Upper lobe of left lung (tissue), 6 donors: ENCODE data around the gene EDA. TPM values are rescaled to one million over a fixed set of nuclear protein-coding genes. Genes with fewer than 3 reads are reported as not detected.

Source experiments
- ATAC-seq, 2 donors: fragments of 200-7000 bp; cut with Tn5 transposase; one replicate each; pipeline ENCODE4 v1.9.1; 2022; ENCODE audit warnings: mild to moderate bottlenecking in 2 of 2, moderate library complexity in 2 of 2; ENCODE audit not compliant: low FRiP score in 2 of 2
- DNase-seq, 2 donors: peaks; one replicate each; pipeline ENCODE4 v3.0.0-alpha.2; 2019 to 2020
- H3K27ac ChIP-seq, 4 donors: fragments of 200-600 bp; sonication (generic); one replicate each; pipeline ENCODE4 v1.5.1; 2016 to 2019
- H3K27me3 ChIP-seq, 4 donors: fragments of 200-600 bp; sonication (generic); one replicate each; pipeline ENCODE4 v1.5.1; 2017 to 2019
- H3K36me3 ChIP-seq, 4 donors: fragments of 200-600 bp; sonication (generic); one replicate each; pipeline ENCODE4 v1.5.1; 2016 to 2019
- H3K4me1 ChIP-seq, 4 donors: fragments of 200-600 bp; sonication (generic); one replicate each; pipeline ENCODE4 v1.5.1; 2018 to 2019
- H3K4me3 ChIP-seq, 4 donors: fragments of 200-600 bp; sonication (generic); one replicate each; pipeline ENCODE4 v1.5.1; 2017 to 2019; ENCODE audit warnings: mild to moderate bottlenecking in 2 of 4, moderate library complexity in 1 of 4
- H3K9me3 ChIP-seq, 4 donors: fragments of 200-600 bp; sonication (generic); one replicate each; pipeline ENCODE4 v1.5.1; 2018 to 2019
- CTCF ChIP-seq, 6 experiments: fragments of 450-650 bp in 4 of 6; fragments of 200-600 bp in 2 of 6; sonication (generic) in 2 of 6; IDR thresholded peaks; one replicate each; pipeline ENCODE4 v1.5.1; 2016 to 2019; ENCODE audit warnings: antibody characterized with exemption in 6 of 6
- EP300 ChIP-seq, 4 donors: sonication (generic); formaldehyde crosslinking; IDR thresholded peaks; one replicate each; pipeline ENCODE4 v1.5.1; 2017; ENCODE audit warnings: antibody characterized with exemption in 4 of 4, control low read depth in 2 of 4
- POLR2A ChIP-seq, 4 donors: fragments of 450-650 bp; IDR thresholded peaks; one replicate each; pipeline ENCODE4 v1.5.1; 2016 to 2017; ENCODE audit warnings: antibody characterized with exemption in 4 of 4, mild to moderate bottlenecking in 2 of 4
- POLR2AphosphoS5 ChIP-seq, 2 donors: sonication (generic); formaldehyde crosslinking; IDR thresholded peaks; one replicate each; pipeline ENCODE4 v1.5.1; 2017; ENCODE audit warnings: antibody characterized with exemption in 2 of 2
- WGBS, 2 donors: methylation state at CpG; one replicate each; pipeline ENCODE4 v1.1.5; 2017 to 2018; 5-methylcytosine and 5-hydroxymethylcytosine counted together
- total RNA-seq, 6 donors: library from RNA; depleted of rRNA in 4 of 6; stranded (reverse); fragments of >200 nt in 4 of 6; gene quantifications; one replicate each; pipeline versions ENCODE4 v1.1.0 to v1.2.1, GENCODE V29; 2016 to 2021
- donor health status: DM: no; HTN: no; CAD: no; lungs with moderate emphysema.
- donor health status: DM: no; HTN: yes; CAD: no; lungs with severe emphysema.

The EDA gene
- total RNA-seq, 6 donors from 2014 or later, result 3.3 to 16.8 (median 5.9) TPM

GRCh38 chrX:70022616-70023015 is 406.7 kb downstream of the EDA start:
- 84 to 93% methylated on average over 2 to 4 of the region's 4 CpGs for WGBS, 2 donors
- no peak for DNase-seq

GRCh38 chrX:70025464-70025863 is 409.6 kb downstream of the EDA start:
- H3K9me3 ChIP-seq, result no peaks in the 10 kb centered on the region
- no peak overlapping the region for H3K4me3 ChIP-seq
- ATAC-seq (no peak), DNase-seq (no peak)
- H3K4me1 ChIP-seq, result no peaks in the 10 kb centered on the region
- H3K36me3 ChIP-seq, result no peaks in the 10 kb centered on the region
- no peaks in the 10 kb centered on the region for H3K27me3 ChIP-seq
- TF ChIP-seq CTCF (IDR thresholded peaks at IDR 0.05) (no peak), POLR2AphosphoS5 (IDR thresholded peaks at IDR 0.05) (no peak), EP300 (IDR thresholded peaks at IDR 0.05) (no peak), POLR2A (IDR thresholded peaks at IDR 0.05) (no peak)
- 0 to 6% methylated on average over 1 of the region's 1 CpG for WGBS, 2 donors
- H3K27ac ChIP-seq, result no peak overlapping the region

More at GRCh38 chrX:70022616-70023015, 406.7 kb downstream of the EDA start:
- no peaks in the 10 kb centered on the region for H3K9me3 ChIP-seq
- no peak overlapping the region for H3K27ac ChIP-seq
- no peaks in the 10 kb centered on the region for H3K27me3 ChIP-seq
- no peaks in the 10 kb centered on the region for H3K36me3 ChIP-seq
- no peak for TF ChIP-seq POLR2AphosphoS5 (IDR thresholded peaks at IDR 0.05)
- no peak for TF ChIP-seq CTCF (IDR thresholded peaks at IDR 0.05)
- no peak for TF ChIP-seq POLR2A (IDR thresholded peaks at IDR 0.05)
- TF ChIP-seq EP300 (IDR thresholded peaks at IDR 0.05), result no peak
- no peak for ATAC-seq
- no peak overlapping the region for H3K4me3 ChIP-seq
- H3K4me1 ChIP-seq, result no peaks in the 10 kb centered on the region

GRCh38 chrX:70026112-70026850 is 410.4 kb downstream of the EDA start:
- WGBS, 2 donors, result 23 to 30% methylated on average over 1 of the region's 1 CpG
- ATAC-seq (no peak), DNase-seq (no peak)
- H3K27ac ChIP-seq, result no peak overlapping the region
- H3K9me3 ChIP-seq, result no peaks in the 10 kb centered on the region
- no peaks in the 10 kb centered on the region for H3K36me3 ChIP-seq
- H3K4me3 ChIP-seq, result no peak overlapping the region
- H3K4me1 ChIP-seq, result no peaks in the 10 kb centered on the region
- H3K27me3 ChIP-seq, result no peaks in the 10 kb centered on the region
- no peak for TF ChIP-seq EP300 (IDR thresholded peaks at IDR 0.05)
- no peak for TF ChIP-seq POLR2AphosphoS5 (IDR thresholded peaks at IDR 0.05)
- TF ChIP-seq CTCF (IDR thresholded peaks at IDR 0.05), result no peak
- TF ChIP-seq POLR2A (IDR thresholded peaks at IDR 0.05), result no peak

- no peak overlapping the region for H3K27ac ChIP-seq
- no peak for DNase-seq
- no peaks in the 10 kb centered on the region for H3K27me3 ChIP-seq
- no peaks in the 10 kb centered on the region for H3K9me3 ChIP-seq
- TF ChIP-seq CTCF (IDR thresholded peaks at IDR 0.05) (no peak), POLR2A (IDR thresholded peaks at IDR 0.05) (no peak), EP300 (IDR thresholded peaks at IDR 0.05) (no peak), POLR2AphosphoS5 (IDR thresholded peaks at IDR 0.05) (no peak)
- 60 to 63% methylated on average over 4 of the region's 4 CpGs for WGBS, 2 donors
- no peak for ATAC-seq
- no peaks in the 10 kb centered on the region for H3K36me3 ChIP-seq
- H3K4me1 ChIP-seq, result no peaks in the 10 kb centered on the region
- no peak overlapping the region for H3K4me3 ChIP-seq
Measured at GRCh38 chrX:70026851-70027200, 410.9 kb downstream of the EDA start.

- no peak for TF ChIP-seq CTCF (IDR thresholded peaks at IDR 0.05)
- no peak for TF ChIP-seq POLR2A (IDR thresholded peaks at IDR 0.05)
- no peak overlapping the region for H3K27ac ChIP-seq
- no peaks in the 10 kb centered on the region for H3K4me1 ChIP-seq
- ATAC-seq (peak in 1 of 2 donors; percentile 45), DNase-seq (no peak)
- no peaks in the 10 kb centered on the region for H3K9me3 ChIP-seq
- H3K27me3 ChIP-seq, result no peaks in the 10 kb centered on the region
- WGBS, 2 donors, result 57 to 75% methylated on average over 2 to 4 of the region's 4 CpGs
- H3K4me3 ChIP-seq, result no peak overlapping the region
- no peaks in the 10 kb centered on the region for H3K36me3 ChIP-seq
Measured at GRCh38 chrX:70029863-70030262, 413.9 kb downstream of the EDA start.
